GM18873 (cell line): ENCODE data around the gene NIFK.

Experiments used
- ATAC-seq: cut with Tn5 transposase; IDR thresholded peaks from one replicate; pipeline ENCODE4 v1.9.1; 2021; ENCODE audit warnings: mild to moderate bottlenecking, moderate library complexity, moderate number of reproducible peaks; ENCODE audit not compliant: unreplicated experiment, low FRiP score

Gene NIFK

DNA sequence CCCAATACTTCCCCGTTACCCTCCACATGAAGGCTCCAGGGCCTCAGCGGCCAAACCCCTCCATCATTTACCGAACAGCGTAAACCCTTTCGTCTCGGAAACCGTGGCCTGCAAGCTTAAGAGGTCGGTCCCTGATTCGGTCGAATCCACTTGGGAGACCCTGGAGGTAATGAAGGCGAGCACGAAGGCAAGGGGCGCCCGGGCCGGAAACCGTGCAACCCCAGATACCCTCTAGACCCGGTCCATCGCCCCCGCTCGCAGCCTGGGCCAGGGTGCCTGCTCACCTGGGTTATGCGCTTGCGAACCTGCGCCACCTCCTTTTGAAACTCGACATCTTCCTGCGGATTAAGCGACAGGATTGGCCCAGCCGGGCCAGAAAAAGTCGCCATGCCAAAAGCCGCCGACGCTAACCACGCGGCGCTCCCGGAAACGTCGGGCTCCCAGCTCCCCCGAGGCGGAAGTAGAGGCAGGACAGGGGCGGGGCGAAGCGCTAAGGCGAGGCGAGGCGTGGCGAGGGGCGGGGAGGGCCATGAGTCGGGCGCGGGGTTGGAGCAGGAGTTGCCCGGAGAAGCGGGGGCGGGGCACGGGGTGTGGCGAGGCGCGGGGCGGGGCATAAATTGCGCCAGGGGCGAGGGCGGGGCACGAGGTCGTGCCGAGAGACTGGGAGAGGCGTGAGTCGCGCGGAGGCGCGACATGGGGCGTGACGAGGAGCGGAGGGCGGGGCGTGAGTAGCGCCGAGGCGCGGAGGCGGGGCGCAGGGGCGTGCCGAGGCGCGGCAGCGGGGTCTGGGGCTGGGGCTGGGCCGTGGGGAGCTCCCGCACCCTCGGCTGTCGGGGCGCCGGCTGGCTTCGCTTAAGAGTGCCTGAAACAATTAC, at the start of gene NIFK:
Gene NIFK (minus strand): TSS at position 414 of the 875 bp plus-strand sequence. CDS start 25 bp downstream, at position 389.
- ATAC-seq = peak; percentile 76

DNA sequence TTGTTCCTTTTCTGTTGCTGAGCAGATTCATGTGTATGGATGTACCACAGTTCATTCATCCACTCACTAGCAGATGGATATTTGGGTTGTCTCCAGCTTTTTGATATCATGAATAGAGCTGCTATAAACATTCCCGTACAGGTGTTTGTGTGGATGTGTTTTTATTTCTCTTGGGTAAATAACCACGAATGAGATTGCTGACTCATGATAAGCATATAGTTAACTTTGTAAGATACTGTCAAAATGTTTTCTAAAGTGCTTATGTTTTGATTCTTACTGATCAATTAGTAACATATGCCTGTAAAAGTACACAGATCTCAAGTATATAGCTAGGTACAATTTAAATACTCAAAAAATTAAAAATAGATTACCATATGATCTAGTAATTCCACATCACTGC, 46.5 kb upstream of the NIFK start:
- no peak for ATAC-seq

DNA sequence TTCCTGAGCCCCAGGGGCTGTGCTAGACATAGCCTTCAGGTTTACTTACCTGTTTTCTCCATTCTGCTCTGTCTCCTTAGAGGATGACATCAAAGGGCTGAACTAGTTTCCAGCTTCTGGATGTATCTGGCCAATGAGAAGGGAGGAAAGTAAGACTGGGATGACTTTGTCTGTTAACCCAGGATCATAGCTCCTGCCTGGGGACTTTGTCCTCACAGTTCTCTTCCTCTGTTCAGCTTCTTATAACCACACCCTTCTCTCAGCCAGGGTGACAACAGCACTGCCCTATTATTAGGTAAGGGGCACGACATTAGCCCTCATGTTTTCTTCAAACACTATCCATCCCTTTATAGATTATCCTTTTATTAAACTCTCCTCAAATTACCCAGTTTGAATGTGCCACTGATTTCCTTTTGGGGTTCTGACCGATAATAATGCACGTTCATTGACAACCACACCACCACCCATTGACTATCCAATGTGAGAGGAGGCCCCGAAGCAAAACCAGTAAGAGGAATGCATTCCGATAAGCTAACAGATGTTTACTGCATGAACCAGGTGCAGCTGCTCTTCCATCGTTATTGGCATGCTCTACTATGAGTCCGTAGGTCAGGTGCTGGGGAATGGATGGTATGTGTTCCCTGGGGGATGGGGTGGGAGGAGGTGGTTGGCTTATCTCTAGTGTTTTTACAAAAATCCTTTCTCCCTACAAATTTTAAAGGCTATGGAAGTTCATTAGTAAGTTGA, 42.2 kb upstream of the NIFK start:
- no peak for ATAC-seq

DNA sequence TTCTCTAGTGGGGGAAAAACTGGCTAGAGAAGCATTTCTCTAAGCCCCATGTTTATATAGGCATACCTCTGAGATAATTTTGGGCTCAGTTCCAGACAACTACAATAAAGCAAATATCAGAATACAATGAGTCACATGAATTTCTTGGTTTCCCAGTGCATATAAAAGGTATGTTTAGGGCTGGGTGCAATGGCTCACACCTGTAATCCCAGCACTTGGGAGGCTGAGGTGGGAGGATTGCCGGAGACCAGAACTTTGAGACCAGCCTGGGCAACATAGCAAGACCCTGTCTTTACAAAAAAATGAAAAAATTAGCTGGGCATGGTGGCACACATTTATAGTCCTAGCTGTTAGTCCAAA, 41.0 kb upstream of the NIFK start:
- ATAC-seq = no peak

DNA sequence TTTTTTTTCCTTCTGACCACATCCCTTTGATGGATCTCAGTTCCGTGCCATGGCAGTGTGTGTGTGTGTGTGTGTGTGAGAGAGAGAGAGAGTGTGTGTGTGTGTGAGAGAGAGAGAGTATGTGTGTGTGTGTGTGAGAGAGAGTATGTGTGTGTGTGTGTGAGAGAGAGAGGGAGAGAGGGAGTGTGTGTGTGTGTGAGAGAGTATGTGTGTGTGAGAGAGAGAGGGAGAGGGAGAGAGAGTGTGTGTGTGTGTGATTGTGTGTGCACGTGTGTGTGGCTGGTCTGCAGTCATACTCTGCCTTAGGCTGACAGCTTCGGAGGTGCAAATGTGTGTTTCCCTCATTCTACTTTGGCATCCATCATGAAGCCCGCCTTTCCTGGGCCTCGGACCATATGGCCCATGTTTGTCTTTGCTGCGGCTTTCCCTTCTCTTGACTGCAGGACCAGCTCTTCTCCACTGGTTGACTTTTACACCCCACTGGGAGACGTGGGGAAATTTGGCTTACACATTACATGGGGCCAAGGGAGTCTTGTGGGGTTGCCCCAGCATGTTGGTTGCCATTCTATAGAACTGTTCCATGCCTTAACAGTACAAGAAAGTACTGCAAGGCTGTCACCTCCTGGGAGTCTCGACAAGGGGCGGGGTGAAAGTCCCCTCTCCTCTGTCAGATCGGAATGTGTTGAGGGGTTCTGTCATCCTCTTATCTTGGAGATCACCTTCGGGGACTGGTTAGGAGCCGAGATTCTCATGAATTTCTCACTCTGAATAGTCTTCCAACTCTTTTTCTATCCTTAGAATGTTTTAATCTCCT, 40.4 kb upstream of the NIFK start:
- no peak for ATAC-seq

DNA sequence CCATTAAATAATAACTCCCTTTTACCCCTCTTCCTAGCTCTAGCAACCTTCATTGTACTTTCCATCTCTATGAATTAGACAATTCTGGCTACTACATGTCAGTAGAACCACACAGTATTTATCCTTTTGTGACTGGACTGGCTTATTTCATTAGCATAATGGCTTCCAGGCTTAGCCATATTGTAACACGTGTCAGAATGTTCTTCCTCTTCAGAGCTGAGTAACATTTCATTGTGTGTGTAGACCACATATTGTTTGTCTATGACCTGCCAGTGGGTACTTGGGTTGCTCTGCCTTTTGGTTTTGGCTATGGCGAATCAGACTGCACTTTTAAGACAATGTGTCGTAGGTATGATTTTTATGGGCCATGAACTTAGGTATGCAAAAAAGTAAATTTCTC, 39.7 kb upstream of the NIFK start:
- ATAC-seq = no peak

DNA sequence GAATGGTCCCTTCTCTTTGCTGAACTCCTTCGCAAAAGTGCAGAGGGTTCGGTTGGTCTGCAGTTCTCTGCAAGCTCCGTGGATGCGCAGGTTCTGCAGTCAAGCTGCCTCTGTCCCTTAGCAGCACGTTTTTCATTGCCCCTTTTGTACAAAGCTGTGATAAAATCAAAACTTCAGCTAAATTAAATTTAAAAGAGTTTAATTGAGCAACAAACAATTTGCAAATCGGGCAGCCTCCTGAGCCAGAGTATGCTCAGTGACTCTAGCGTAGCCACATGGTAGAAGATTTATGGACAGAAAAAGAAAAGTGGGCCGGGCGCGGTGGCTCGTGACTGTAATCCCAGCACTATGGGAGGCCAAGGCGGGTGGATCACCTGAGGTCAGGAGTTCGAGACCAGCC, 37.6 kb upstream of the NIFK start:
- no peak for ATAC-seq

DNA sequence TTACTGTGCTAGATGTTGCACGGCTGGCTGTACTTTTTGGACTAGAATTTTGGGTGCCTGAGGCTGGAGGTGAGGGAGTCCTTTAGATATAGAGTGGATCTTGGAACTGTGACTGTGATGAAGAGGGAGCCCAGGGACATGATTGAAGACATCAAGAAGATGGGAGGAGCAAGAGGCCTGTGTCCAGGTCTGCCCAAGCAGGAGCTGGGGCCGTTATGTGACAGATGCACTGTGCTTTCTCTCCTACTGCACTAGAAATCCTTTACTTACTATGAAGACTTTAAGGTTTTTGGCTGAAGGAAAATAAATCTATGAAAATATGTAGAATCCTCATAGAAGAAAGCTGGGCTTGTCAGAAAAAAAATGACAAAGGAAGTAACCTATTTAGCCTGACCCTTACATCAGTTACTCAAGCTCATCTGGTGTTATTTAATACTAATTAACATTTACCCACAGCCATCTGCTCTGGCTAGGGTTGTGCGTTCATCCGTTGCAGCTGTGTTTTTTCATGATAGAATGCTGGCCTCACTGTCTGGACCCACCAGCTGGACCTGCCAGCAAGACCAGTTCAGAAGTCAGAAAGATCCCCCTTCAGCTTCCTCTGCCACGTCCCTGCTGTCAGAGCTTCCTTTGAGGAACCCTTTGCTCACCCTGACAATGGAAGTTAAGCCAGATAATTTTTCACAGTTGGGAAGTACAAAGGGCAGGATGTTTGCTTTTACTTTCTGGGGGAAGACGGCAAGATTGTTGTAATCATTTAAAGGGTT, 35.5 kb upstream of the NIFK start:
- ATAC-seq = no peak

DNA sequence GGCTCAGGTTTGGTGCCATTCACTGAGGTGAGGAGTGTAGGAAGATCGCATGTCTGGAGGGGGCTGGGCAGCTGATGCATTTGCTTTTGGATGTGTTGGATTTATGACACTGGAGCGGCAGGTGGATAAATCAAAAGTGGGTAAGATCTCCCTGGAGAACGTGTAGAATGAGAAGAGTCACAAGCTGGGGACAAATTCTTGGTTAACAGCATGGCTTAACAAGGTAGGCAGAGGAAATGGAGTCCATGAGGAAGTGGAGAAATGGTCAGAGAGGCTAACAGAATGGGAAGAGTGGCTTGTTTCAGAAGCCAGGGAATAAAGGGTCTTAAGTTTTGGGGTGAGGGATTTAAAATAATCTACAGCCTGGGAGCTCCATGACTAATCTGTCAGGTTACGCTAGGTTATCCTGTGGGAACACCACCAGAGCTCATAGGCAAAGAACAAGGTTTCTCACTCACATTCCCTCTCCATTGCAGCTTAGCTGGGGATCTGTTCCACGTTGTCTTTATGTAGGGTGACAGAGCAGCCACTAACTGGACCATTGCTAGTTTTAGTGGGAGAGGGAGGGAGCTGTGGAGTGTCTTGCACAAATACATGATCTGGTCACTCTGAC, 31.6 kb upstream of the NIFK start:
- no peak for ATAC-seq

DNA sequence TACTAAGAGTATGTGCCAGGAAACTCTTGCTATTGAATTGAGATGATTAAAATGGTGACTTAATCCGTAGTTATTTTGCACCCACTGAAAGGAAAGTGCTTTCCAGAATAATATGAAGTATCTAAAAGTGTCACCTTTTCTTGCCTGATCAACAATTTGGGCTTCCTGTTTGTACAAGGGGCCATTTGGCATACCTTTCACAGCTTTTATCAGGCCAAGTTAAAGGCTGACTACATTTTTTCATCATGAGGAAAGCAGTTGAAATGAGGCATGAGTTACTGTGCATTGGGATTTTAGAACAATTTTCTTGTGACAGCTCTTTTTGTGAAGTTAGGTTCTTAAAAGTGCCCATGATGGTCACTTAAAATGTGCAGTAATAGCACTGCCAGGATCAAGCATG, 29.9 kb upstream of the NIFK start:
- ATAC-seq = no peak

DNA sequence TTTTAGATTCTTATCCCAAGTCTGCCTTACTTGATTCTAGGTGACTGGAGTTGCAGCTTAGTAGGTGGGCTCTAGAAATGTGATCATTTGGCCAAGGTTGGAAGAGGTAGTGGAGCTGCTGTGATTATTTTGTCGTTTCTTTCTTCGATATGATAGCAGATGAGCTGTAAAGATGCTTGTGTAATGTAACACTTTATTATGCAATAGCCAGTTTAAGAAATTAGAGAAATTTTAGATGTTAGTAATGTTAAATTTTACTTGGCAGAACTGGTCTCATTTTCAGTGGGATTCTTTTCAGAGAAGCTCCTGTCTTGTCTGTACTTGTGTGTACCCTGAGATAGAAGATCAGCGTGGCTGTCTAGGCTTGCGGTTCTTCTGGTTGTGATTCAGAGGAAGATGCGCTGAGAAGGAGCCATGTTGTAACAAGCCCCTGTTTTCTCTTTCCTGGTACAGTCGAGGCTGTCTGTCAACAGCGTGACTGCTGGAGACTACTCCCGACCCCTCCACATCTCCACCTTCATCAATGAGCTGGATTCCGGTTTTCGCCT, 28.1 kb upstream of the NIFK start:
- ATAC-seq = no peak

DNA sequence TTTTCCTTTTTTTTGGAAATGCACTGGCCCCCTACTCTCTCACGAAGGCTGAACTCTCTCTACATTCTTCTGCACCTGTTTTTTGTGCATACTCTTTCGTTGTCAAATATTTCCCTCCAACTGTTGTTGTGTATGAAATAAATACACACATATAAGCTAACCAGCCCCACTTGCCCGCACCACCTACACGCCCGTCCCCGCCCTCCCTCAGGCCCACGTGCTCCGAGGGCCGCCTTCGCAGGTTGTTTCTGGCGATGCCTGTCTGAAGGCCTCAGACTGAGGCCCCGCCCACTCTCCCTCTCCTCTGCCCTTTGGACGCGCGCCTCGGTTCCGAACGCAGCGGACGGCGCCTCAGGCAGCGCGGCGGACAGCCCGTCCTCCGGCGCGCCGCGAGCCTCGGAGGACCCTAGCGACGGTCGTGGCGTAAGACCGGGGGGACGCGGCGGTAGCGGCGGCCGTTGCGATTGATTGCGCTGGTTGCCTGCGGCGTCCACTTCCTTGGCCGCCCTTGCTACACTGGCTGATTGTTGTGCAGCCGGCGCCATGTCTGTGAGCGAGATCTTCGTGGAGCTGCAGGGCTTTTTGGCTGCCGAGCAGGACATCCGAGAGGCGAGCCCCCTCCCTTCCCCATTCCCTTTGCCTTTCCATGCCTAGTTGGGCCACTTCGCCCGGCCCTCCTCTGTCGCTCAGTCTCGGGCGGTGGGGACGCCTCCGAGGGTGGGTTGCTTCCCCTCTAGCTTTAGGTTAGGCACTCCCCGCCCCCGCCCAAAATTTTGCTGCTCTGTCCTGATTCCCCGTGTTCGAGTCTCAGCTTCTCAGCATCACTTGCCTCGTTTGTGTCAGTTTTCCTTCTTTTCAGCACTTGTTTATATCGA, 18.8 kb upstream of the NIFK start, which contains the start of gene TSN:
Gene TSN (plus strand): TSS at position 415 of the 875 bp plus-strand sequence. CDS start 129 bp downstream, at position 544.
- ATAC-seq = peak; percentile 98

DNA sequence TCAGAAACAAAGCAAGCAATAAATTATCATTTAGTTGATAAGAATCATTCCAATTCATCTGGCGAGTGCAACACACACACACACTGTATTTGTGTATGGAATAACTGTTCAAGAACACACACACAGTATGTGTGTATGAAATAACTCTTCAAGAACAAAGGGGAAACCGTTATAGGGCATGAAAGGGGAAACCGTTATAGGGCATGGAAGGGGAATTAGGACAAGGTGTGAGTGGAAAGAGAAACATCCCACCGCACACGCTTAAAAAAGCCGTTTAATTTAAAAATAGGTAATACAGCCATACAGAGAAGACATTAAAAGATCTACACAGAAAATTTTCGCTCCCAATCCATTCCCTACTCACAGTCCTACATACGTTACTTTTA, 18.2 kb upstream of the NIFK start:
- no peak for ATAC-seq

DNA sequence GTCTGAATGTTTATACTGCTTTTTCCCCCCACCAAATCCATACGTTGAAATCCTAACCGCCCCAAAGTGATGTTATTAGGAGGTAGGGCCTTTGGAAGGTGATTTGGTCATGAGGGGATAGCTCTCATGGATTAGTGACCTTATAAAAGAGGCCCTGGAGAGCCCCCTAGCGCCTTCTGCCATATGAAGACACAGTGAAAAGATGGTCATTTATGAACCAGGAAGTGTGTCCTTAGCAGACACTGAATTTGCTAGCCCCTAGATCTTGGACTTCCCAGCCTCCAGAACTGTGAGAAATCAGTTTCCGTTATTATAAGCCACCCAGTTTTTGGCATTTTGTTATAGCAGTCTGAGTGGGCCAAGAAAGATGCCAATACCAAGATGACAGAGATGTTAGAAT, 11.5 kb upstream of the NIFK start:
- no peak for ATAC-seq

DNA sequence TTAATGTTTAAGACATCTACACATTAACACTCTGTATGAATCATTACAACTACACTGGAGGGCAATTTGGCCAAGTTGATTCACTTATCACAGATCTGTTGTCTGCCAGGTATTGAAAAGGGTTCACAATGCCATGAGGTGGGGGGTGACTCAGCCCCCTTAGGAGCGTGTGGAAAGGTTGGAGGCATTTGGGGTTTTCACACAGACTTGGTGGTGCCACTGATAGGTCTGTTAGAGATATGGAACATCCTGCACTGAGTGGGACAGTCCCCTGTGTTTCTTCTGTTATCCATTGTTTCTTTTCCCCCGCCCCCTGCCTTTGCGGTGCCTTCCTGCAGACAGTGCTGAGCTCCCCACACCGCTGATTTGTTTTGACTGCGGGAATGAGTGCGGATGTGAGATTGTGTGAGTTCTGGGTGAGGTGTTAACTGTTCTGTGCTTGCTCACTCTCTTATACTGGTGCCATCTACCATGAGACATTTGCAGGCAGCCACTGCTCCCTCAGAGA, 9.4 kb upstream of the NIFK start:
- ATAC-seq = no peak

DNA sequence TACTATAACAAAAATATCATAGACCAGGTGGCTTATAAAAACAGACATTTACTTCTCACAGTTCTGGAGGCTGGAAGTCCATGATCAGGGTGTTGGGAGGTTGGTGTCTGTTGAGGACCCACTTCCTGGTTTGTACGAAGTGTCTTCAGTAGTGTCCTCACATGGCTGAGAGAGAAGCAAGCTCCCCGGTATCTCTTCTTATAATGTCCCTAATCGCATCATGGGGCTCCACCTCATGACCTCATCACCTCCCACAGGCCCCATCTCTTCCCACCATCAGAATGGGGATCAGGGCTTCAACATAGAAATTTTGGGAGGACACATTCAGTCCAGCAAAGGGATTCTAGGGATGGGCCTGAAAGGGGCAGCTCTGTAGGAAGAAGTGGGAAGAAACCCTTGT, 4.8 kb upstream of the NIFK start:
- no peak for ATAC-seq

DNA sequence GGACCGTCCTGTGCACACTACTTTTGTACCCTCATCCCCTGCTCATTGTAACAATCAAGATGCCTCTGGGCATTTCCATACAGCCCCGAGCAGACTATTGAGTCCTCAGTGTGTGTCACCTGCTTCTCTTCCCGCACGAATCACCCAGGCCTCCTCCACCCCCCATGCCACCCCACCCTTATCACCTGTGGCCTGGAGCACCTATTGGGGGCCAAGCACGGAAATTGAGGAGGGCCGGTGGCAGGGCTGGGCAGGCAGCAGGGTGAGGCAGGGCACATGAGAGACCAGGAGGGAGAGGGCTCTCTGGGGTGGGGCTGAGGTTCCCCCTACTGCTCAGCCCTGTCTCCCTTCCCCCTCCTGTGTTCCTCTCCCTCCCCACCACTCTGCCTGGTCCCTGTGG, 4.3 kb upstream of the NIFK start:
- no peak for ATAC-seq

DNA sequence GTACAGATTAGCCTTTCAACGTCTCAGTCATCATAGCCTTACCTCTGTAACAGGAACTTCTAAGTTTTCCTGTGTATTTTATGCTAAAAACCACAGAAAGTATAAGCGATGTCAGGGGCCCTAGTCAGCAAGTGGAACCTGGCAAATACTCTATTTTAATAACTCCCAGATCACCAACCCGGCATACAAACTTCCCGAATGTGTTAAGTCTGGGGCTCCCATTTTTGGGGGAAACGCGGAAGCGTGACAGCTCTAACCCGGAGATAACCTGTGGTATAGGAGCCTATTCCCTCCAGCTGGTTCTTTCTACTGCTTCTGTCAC, 574 bp downstream of the NIFK start:
- no peak for ATAC-seq
